ENCODE measurements around the gene LACC1. TPM values are rescaled to one million over a fixed set of nuclear protein-coding genes. Genes with fewer than 3 reads are reported as not detected.

Gene LACC1
- total RNA-seq, 1 donor from 2014 or later = 8.7 TPM

GRCh38 chr13:43934273-43934672, 54.6 kb downstream of the LACC1 start:
- DNase-seq (ENCODE audit: low spot score) = no peak
- intact Hi-C loops (cut with DNase I) = no loop called here

GRCh38 chr13:43935878-43936277, 56.2 kb downstream of the LACC1 start:
- intact Hi-C loops (cut with DNase I) = no loop called here
- DNase-seq (ENCODE audit: low spot score) = no peak

- DNase-seq (ENCODE audit: low spot score) = no peak
- intact Hi-C loops (cut with DNase I) = no loop called here
Observed at GRCh38 chr13:43936647-43937046, 56.9 kb downstream of the LACC1 start.

- DNase-seq (ENCODE audit: low spot score) = no peak
- intact Hi-C loops (cut with DNase I) = no loop called here
Observed at GRCh38 chr13:43937839-43938238, 58.1 kb downstream of the LACC1 start.

GRCh38 chr13:43938449-43938848, 58.7 kb downstream of the LACC1 start:
- DNase-seq (ENCODE audit: low spot score) = no peak
- intact Hi-C loops (cut with DNase I) = no loop called here

- intact Hi-C loops (cut with DNase I) = no loop called here
- no peak for DNase-seq (ENCODE audit: low spot score)
Observed at GRCh38 chr13:43939086-43939485, 59.4 kb downstream of the LACC1 start.

GRCh38 chr13:43942286-43942685, 62.6 kb downstream of the LACC1 start:
- intact Hi-C loops (cut with DNase I) = no loop called here
- DNase-seq (ENCODE audit: low spot score) = no peak

Other genes with a start within 250 kb of the LACC1 start
- gene ENOX1, start 92.9 kb upstream of the LACC1 start, total RNA-seq = 6.6 TPM
- gene CCDC122, start 164 bp upstream of the LACC1 start, total RNA-seq = 8.9 TPM

Measured in cardiac septum (tissue), 1 donor.